ENCODE data around the gene GPR31.
A peak's percentile ranks its signal among the peaks of the same experiment; 100 is the strongest.

Gene GPR31

DNA sequence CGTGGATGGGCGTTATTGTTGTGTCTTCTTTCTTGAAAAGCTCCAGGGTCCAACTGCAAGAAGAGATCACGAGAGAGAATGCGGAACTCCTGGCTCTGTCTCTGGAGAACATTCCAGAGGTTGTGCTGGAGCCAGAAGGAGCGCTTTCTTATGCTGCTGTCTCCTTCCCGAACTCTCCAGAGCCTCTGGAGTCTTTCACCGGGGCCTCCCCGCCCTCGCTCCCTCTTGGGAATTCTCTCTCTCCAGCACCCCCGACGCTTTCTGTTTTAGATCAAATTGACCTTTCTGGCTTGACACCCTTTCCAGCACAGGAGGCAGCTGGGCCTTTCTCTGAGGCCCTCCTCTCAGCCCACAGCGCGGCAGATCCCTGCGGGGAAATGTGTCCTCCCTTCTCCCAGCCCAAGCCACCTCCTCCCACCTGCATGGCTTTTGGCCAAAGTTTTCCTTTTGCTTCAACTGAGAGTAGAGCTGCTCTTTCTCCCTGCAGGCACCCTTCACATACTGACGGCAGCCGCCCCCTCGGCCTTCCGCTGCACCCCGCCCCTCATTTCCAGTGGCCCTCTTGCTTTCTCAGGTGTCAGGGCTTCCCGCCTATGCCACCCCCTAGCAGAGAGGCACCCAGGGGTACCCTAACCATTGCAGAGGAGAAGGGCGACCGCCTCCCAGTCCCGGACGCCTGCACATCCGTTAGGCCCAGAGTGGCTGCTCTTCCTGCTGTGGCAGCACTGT lies 41.5 kb downstream of the GPR31 start:
- no peak for DNase-seq

DNA sequence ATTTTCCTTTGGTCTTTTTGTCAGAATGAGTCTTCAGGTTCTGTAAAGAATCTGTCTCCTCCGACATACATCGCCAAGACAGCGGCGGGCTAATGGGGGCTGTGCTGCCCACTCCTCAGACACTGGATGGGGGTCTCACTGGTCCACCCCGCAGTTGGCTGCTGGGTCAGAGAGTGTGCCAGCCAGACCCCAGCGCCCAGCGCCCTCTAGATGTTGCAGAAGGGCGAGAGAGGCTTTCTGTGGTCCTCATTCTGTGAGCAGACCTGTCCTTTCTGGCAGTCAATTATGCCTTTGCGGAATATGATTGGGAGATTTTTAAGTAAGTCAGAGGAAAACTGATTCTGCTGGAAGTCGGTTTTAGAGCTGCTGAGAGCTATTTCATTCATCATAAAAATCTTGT lies 42.7 kb downstream of the GPR31 start:
- DNase-seq, result peak in 1 of 2 experiments; percentile 2

DNA sequence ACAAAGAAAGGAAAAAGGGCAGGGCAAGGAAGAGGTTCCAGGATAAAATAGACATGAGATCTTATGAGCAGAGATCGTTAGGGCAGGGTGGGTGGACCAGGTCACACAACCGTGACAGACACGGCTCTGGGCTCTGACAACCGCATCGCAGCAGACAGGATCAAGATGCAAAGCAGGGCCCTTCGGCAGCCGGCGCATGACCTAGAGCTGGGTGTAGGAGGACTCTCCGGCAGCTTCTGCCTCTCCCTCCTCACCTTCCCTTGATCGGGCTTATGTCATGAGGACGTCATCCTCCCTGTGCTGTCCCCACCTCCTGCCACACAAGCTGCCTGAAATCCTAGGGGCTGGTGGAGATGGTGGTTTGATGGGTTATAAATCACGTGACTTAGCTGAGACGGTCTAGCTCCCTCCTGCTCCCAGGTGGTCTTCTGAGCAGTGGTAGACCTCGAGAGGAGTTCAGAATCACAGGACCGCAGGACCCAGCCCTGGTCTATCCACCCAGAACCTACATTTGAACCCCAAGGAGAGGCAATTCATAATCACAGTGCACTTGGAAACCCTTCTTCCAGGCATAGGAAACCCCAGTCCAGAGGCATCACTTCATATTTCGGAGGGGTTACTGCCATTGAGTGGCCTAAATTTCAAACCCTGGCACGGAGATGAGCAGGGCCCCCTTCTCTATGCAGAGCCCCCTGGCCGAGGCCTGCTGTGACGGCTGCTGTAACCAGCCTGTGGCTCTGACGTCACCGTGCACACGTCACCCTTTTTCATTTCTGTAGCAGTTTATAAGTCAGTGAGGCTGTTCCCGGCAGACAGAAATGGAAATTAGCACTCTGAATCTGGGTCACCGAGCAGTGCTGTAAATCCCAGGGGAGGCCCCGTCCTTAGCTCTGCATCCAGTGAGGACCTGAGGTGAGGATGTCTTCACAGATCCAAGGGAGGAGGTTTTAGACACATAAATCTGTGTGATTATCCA lies 43.6 kb downstream of the GPR31 start:
- no peak for DNase-seq

DNA sequence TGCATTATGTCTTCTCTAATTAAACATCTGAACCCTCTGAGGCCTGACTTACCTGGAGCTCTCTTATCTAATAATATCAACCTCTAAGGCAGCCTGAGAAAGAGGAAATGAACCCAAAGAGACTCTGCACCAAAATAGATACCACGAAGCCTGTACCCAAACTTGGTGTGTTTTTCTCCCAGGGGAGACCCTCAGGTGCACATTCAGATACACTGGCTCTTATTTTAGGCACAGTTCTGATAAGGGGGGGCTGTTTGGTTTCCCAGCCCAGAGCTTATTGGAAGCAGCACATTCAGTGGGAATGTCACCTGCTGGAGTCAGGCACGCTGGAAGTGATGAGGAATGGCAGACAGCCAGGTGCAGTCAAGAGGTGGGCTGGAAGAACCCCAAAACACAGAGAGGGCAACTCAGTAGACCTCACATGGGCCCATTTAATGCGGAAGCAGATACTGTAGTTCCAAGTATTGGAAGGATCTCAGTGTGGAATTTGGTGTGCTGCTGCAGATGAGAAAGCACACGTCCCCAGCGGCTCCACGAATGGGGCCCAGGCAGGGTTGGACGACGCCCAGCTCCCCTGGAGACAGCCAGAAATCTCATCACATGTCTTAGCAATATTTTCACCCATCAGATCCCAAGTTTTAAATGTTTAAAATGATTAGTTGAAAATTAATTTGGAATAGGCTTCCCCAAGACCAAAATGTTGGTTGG lies 44.6 kb downstream of the GPR31 start:
- DNase-seq, result no peak

DNA sequence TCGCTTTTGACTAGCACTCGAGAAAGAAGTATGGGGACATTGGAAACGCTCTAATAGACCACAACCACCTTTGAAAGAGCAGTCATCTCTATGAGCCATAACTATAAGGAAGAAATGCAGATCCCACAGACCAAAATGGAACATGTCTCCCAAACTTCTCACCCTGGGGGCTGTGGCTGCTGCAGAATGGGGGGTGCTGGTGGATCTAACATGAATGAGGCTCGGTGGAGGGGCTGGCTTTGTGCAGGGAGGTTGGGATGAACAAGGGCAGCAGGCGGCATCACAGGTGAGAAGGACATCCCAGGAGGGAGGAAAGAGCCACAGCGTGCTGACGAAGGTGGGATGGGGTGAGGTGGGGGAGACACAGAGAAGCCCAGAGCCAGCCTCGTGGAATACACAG lies 45.4 kb downstream of the GPR31 start:
- no peak for DNase-seq

DNA sequence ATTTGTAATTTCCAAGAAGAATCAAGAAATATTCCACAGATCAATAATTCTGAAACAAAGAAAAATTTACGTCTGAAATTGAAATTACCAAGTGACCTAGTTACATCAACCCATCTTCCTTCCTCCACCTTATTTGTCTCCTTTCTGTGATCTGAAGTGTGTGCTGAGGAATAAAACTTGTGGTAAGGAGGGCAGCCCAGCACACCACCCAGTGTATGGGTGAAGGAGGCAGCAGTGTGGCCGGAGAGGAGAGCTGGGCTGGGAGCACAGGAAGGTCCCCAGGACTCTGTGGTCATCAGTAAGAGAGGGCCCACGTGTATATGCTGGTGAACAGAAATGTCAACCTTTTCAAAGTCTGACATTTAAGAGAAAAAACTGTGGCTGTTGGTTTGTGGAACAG lies 46.2 kb downstream of the GPR31 start:
- DNase-seq, result no peak

DNA sequence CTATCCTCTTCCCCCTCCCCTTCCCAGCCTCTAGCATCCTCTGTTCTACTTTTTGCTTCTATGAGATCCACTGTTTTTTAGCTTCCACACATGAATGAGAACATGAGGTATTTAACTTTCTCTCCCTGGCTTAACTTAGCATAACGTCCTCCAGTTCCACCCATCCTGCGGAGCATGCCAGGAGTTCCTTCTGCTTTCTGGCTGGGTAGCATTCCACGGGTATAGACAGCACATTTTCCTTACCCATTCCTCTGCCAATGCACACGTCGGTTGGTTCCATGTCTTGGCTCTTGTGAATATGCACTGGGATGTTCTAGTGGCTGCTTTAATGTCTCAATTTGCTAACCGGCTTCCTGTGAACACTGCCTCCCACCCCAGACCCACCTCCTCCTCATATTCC lies 48.1 kb downstream of the GPR31 start:
- DNase-seq, result no peak

DNA sequence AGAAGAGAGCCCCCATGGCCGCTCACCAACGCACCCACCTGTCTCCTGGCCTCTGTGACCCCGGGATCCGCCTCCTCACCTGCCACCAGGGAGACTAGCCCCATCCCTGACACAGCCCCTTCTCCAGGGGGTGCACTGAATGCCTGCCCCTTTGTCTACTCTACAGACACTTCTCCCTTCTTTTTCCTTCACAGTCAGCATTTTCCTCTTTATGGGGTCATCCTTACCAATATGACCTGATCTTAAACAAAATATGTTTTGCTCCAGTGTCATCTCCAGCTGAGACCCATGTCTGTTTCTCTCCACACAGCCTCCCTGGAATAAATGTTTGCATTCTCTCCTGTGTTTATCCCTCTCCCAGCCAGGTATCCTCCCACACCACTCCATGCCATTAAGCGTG lies 49.5 kb downstream of the GPR31 start:
- DNase-seq, result no peak

DNA sequence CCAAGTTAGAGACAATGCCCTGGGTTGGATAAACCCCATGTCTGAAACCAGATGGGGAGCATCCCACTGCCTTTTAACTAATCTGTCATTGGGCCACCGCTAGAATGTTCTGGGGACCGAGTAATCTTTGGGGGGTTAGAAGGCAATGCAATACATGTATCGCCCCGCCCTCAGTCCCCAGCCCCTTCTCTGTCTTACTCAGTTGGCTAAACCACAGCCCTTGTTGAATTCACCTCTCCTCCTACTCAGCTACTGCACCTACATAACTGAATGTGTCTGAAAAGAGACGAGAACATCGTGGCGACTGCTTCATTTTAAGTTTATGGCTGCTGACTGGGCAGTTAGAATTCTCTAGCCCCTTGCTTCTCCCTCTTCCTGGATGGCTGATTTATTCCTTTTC lies 50.0 kb downstream of the GPR31 start:
- no peak for DNase-seq

DNA sequence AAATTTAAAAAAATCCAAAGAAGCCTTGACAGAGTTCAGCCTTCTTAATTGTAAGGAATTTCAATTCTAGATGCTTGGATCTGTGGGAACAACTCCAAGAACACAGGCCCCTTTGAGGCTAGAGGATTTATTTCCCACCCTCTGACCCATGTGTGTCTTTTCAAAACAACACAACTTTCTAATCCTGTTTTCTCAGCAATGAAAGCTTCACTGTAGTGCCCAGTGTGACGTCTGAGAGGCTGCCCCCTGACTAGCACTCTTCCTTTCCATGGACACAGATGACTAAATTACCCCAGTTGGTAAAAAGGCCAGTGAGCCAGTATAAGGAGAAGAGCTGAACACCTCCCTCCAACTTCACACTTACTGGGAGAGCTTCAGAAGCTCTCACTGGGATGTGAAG lies 51.4 kb downstream of the GPR31 start:
- DNase-seq, result no peak
